AG09309 (cell line): Measurements from ENCODE around the gene HOXA4.

Experiments
- DNase-seq: peaks from one replicate; pipeline ENCODE4 v3.0.0-alpha.2; 2010; ENCODE audit warnings: low read depth
- H3K4me3 ChIP-seq: 2 replicates; pipeline ENCODE4 v1.5.1; 2011; ENCODE audit warnings: mild to moderate bottlenecking, low read depth, low read length, moderate library complexity; ENCODE audit not compliant: control insufficient read depth
- CTCF ChIP-seq: IDR thresholded peaks from 2 replicates; pipeline ENCODE4 v1.5.1; 2011; ENCODE audit warnings: mild to moderate bottlenecking, low read depth, low read length, inconsistent platforms; ENCODE audit not compliant: insufficient read depth, control insufficient read depth; ENCODE audit errors: missing control alignments

The HOXA4 gene

GRCh38 chr7:27158436-27159265 lies 28.1 kb upstream of the HOXA4 start:
- no peak for TF ChIP-seq CTCF
- H3K4me3 ChIP-seq: no peak overlapping the region
- DNase-seq: no peak

DNA sequence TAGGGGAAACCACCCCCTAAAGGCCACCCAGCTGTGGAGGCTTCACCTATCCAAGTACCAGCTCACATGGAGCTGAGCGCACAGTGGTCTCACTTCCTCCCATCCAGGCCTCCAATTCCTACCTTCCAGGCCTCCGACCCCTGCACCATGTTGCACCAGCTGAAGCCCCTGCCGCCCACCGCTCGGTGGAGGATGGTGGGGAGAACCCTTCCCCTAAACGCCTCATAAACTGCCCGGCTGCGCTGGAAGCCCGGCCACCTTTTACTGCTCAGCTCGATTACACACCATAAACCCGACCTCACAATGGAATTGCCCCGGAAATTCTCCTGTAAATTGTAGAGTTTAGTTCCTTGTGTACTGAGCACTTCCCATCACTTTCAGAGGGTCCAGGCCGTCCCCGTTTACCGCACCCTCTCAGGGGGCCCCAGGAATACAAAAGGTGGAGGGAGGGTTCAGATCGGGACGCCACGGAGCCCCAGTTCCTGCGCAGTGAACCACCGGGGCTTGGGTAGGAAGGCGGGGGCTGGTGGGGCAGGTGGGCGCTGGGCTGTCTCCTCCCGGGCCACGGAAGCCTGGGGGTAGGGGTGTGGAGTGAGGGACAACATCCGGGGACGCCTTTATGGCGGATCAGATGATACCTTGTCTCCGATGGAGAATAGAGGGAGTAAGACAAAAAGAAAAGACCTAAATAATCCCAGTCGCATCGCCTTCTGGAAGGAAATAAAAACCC lies 27.3 kb upstream of the HOXA4 start:
- DNase-seq: no peak
- no peak for TF ChIP-seq CTCF
- no peak overlapping the region for H3K4me3 ChIP-seq

DNA sequence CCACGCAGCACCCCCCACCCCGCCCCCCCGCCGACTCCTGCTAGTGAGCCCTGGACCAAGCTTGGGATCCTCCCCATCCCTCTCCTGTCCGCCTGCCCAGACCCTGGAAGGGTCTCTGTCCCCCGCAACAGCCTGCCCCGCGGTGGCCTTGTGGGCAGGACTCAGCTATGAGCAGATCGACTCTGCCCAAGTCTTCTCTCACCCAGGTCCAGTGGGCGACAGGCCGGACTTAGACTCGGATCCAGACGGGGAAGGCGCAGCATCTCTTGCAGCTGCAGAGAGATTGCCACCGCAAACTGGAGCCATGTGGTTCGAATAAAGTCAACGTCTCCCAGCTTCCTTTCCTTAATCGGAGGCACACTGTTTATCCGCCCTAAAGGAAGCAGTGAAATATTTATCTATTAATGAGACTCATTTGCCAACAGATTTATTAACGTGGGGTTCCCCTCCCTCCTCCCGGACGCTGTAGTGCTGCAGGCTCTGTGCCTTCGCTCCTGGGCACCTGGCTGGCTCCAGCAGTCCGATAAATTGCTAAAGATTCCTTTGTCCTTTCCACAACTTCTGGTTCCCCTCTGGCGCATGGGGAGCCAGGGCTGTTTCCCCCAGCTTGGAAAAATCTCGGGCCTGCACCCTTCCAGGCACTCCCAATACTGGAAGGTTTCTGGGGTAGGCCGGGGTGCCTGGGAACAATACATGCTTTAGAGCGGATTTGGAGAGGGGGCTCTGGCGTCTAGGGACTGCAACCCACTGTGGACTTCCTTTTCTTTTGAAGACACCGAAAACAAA lies 26.6 kb upstream of the HOXA4 start:
- H3K4me3 ChIP-seq: peak overlapping the region; percentile 73
- no peak for DNase-seq
- no peak for TF ChIP-seq CTCF

GRCh38 chr7:27156508-27156898 lies 25.9 kb upstream of the HOXA4 start, which contains the start of gene HOXA7:
TSS of gene HOXA7 (minus strand) at chr7:27156675. CDS start at chr7:27156545, 130 bp downstream.
- no peak for TF ChIP-seq CTCF
- no peak for DNase-seq

GRCh38 chr7:27155816-27156507 lies 25.4 kb upstream of the HOXA4 start:
- DNase-seq: no peak
- TF ChIP-seq CTCF: no peak
- H3K4me3 ChIP-seq: peak overlapping the region; percentile 73

More at GRCh38 chr7:27156508-27156898, 25.9 kb upstream of the HOXA4 start, which contains the start of gene HOXA7:
- H3K4me3 ChIP-seq: peak within 1 kb of the TSS; percentile 73
